HepG2 (cell line): Measurements from ENCODE around the gene EFL1. TPM values are rescaled to one million over a fixed set of nuclear protein-coding genes. Genes with fewer than 3 reads are reported as not detected.

Source experiments
- DPF2 ChIP-seq: sonication (generic); formaldehyde crosslinking; IDR thresholded peaks from 2 replicates; pipeline ENCODE4 v1.4.0; 2020; ENCODE audit warnings: mild to moderate bottlenecking, low read depth, missing genetic modification reagents, borderline replicate concordance
- EZH2 ChIP-seq: conservative IDR thresholded peaks from 2 replicates; pipeline ENCODE4 v1.6.1; 2012; ENCODE audit warnings: mild to moderate bottlenecking, low read depth, low read length, moderate library complexity
- HMG20A ChIP-seq: IDR thresholded peaks from 2 replicates; pipeline ENCODE4 v1.6.1; 2016; ENCODE audit warnings: borderline replicate concordance
- POLR2AphosphoS2 ChIP-seq: IDR thresholded peaks from 2 replicates; pipeline ENCODE4 v1.6.1; 2011; ENCODE audit warnings: low read depth, low read length, improper control_type of control experiment
- POLR2AphosphoS5 ChIP-seq: IDR thresholded peaks from 2 replicates; pipeline ENCODE4 v1.6.1; 2012; ENCODE audit warnings: low read depth, low read length
- SRF ChIP-seq: IDR thresholded peaks from 2 replicates; pipeline ENCODE4 v1.6.1; 2011; ENCODE audit warnings: mild to moderate bottlenecking, low read depth, low read length, moderate library complexity
- ZBTB42 ChIP-seq: sonication (generic); formaldehyde crosslinking; IDR thresholded peaks from 2 replicates; pipeline ENCODE4 v1.5.0; 2020; ENCODE audit warnings: mild to moderate bottlenecking, missing genetic modification reagents
- ZNF17 ChIP-seq: sonication (generic); formaldehyde crosslinking; IDR thresholded peaks from 2 replicates; pipeline ENCODE4 v1.5.0; 2020; ENCODE audit warnings: mild to moderate bottlenecking, missing genetic modification reagents
- ZNF251 ChIP-seq: sonication (generic); formaldehyde crosslinking; IDR thresholded peaks from 2 replicates; pipeline ENCODE4 v1.9.0; 2021; ENCODE audit warnings: mild to moderate bottlenecking, missing genetic modification reagents
- ZNF567 ChIP-seq: sonication (generic); formaldehyde crosslinking; IDR thresholded peaks from 2 replicates; pipeline ENCODE4 v1.8.1; 2023; ENCODE audit warnings: mild to moderate bottlenecking, missing genetic modification reagents, borderline replicate concordance
- polyA plus RNA-seq, 8 experiments: library from polyadenylated mRNA; depleted of rRNA in 3 of 8; stranded (reverse) in 7 of 8; unstranded in 1 of 8; fragments of >200 nt; fragmentation: Illumina TruSeq in 4 of 8; extraction: Trizol in 4 of 8; gene quantifications; 2 replicates each; pipeline versions ENCODE4 v1.2.1 to v1.2.3, GENCODE V29; 2011 to 2016; ENCODE audit warnings: low read depth in 4 of 8, missing spikeins in 1 of 8, mixed read lengths in 1 of 8; ENCODE audit not compliant: insufficient read depth in 1 of 8
- total RNA-seq, 5 experiments: library from RNA; depleted of rRNA; stranded (reverse); fragments of >200 nt; fragmentation: Illumina TruSeq; extraction: Trizol; gene quantifications; 2 replicates each; pipeline ENCODE4 v1.2.3, GENCODE V29; 2016; ENCODE audit warnings: low read depth in 1 of 5
- TF ChIP-seq, protein P1 (sequence below), 2 experiments: sonication (generic) in 1 of 2; formaldehyde crosslinking in 1 of 2; IDR thresholded peaks; 2 replicates each; pipeline versions ENCODE4 v1.6.1 to v1.9.0; 2014 to 2022; ENCODE audit warnings: antibody characterized with exemption in 1 of 2, borderline replicate concordance in 1 of 2, inconsistent platforms in 1 of 2, low read depth in 1 of 2, missing genetic modification reagents in 1 of 2
- TF ChIP-seq, protein P2 (sequence below): sonication (generic); formaldehyde crosslinking; IDR thresholded peaks from 2 replicates; pipeline ENCODE4 v1.5.0; 2020; ENCODE audit warnings: missing genetic modification reagents
- TF ChIP-seq, protein P3 (sequence below): sonication (generic); formaldehyde crosslinking; IDR thresholded peaks from 2 replicates; pipeline ENCODE4 v1.4.0; 2020; ENCODE audit warnings: missing genetic modification reagents; ENCODE audit errors: not compliant biosample characterization
- TF ChIP-seq, protein P4 (sequence below): sonication (generic); formaldehyde crosslinking; IDR thresholded peaks from 2 replicates; pipeline ENCODE4 v1.9.0; 2021; ENCODE audit warnings: missing genetic modification reagents, borderline replicate concordance

The EFL1 gene
- total and polyA plus RNA-seq, 2 of the 13 experiments (the other 11 are each of a cell fraction or from before 2014, with no cell fraction given) = 6.4 to 12.0 TPM

DNA sequence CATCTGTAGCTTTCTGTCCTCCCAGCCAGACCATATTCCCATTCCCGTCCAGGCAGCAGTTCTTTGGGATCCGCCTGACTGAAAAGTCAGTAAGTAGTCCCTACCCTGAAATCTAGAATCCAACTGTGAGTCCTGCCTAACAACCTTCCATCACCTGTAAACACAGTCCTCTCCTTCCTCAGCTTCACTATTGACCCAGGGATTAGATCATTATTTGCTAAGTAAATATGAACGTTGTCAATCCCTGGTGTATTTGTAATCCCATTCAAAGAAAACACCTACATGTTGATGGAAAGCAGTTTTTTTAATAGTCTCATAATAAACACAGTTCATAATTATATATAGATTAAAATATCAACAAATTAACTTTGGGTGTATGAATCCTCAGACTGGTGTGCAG is 816 bp upstream of the EFL1 start (continued):
- TF ChIP-seq, protein P1, sequence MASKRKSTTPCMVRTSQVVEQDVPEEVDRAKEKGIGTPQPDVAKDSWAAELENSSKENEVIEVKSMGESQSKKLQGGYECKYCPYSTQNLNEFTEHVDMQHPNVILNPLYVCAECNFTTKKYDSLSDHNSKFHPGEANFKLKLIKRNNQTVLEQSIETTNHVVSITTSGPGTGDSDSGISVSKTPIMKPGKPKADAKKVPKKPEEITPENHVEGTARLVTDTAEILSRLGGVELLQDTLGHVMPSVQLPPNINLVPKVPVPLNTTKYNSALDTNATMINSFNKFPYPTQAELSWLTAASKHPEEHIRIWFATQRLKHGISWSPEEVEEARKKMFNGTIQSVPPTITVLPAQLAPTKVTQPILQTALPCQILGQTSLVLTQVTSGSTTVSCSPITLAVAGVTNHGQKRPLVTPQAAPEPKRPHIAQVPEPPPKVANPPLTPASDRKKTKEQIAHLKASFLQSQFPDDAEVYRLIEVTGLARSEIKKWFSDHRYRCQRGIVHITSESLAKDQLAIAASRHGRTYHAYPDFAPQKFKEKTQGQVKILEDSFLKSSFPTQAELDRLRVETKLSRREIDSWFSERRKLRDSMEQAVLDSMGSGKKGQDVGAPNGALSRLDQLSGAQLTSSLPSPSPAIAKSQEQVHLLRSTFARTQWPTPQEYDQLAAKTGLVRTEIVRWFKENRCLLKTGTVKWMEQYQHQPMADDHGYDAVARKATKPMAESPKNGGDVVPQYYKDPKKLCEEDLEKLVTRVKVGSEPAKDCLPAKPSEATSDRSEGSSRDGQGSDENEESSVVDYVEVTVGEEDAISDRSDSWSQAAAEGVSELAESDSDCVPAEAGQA (IDR thresholded peaks at IDR 0.05; ENCODE audit: low read depth) = no peak
- TF ChIP-seq, protein P1 (CRISPR knock-in tag; IDR thresholded peaks at IDR 0.05; ENCODE audit: borderline replicate concordance) = no peak
- peak; percentile 97 for TF ChIP-seq HMG20A
- TF ChIP-seq, protein P2, sequence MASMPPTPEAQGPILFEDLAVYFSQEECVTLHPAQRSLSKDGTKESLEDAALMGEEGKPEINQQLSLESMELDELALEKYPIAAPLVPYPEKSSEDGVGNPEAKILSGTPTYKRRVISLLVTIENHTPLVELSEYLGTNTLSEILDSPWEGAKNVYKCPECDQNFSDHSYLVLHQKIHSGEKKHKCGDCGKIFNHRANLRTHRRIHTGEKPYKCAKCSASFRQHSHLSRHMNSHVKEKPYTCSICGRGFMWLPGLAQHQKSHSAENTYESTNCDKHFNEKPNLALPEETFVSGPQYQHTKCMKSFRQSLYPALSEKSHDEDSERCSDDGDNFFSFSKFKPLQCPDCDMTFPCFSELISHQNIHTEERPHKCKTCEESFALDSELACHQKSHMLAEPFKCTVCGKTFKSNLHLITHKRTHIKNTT (CRISPR knock-in tag) = no peak
- TF ChIP-seq, protein P3, sequence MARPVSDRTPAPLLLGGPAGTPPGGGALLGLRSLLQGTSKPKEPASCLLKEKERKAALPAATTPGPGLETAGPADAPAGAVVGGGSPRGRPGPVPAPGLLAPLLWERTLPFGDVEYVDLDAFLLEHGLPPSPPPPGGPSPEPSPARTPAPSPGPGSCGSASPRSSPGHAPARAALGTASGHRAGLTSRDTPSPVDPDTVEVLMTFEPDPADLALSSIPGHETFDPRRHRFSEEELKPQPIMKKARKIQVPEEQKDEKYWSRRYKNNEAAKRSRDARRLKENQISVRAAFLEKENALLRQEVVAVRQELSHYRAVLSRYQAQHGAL = no peak
- TF ChIP-seq, protein P4, sequence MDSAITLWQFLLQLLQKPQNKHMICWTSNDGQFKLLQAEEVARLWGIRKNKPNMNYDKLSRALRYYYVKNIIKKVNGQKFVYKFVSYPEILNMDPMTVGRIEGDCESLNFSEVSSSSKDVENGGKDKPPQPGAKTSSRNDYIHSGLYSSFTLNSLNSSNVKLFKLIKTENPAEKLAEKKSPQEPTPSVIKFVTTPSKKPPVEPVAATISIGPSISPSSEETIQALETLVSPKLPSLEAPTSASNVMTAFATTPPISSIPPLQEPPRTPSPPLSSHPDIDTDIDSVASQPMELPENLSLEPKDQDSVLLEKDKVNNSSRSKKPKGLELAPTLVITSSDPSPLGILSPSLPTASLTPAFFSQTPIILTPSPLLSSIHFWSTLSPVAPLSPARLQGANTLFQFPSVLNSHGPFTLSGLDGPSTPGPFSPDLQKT (CRISPR knock-in tag) = no peak
- TF ChIP-seq DPF2 (CRISPR knock-in tag) = peak; percentile 87
- TF ChIP-seq SRF = no peak
- TF ChIP-seq EZH2 = no peak
- no peak for TF ChIP-seq ZNF251 (CRISPR knock-in tag)
- TF ChIP-seq ZBTB42 (CRISPR knock-in tag) = no peak
- TF ChIP-seq POLR2AphosphoS2 = no peak
- TF ChIP-seq POLR2AphosphoS5 = no peak
- no peak for TF ChIP-seq ZNF567 (CRISPR knock-in tag)
- TF ChIP-seq ZNF17 = no peak
